ENCODE measurements around the gene MOB1B.

- TF ChIP-seq CTCF (conservative IDR thresholded peaks at IDR 0.05) (no peak), EZH2 (IDR thresholded peaks at IDR 0.05; ENCODE audit: low read depth) (no peak)
Observed at GRCh38 chr4:70948665-70949260, 46.6 kb downstream of the MOB1B start.
